Caco-2 (cell line): ENCODE data around the gene ZBTB44. TPM values are rescaled to one million over a fixed set of nuclear protein-coding genes. Genes with fewer than 3 reads are reported as not detected.

ENCODE experiments used
- BruUV-seq: library from RNA; stranded (reverse); fragments of 400-500 nt; replicated peaks from 2 replicates; lab custom pipeline; 2021; lab: Mats Ljungman, UMichigan
- CTCF ChIA-PET: fragments of 300-600 bp; sonication (Branson Sonifier 250); formaldehyde crosslinking; loops from one replicate; lab custom pipeline; 2022; ENCODE audit warnings: antibody characterized with exemption; lab: Charles Lee
- POLR2A ChIA-PET: fragments of 300-600 bp; sonication (Branson Sonifier 250); formaldehyde crosslinking; loops from one replicate; lab custom pipeline; 2022; ENCODE audit warnings: antibody characterized with exemption; lab: Charles Lee
- DNase-seq, 2 experiments: peaks; one replicate each; pipeline versions ENCODE4 v3.0.0 to v3.0.0-alpha.2; 2020 to 2022
- H3K27me3 ChIP-seq: replicated peaks from 2 replicates; pipeline ENCODE4 v1.6.0; 2011; ENCODE audit warnings: low read length; ENCODE audit not compliant: control insufficient read depth, insufficient read depth
- H3K36me3 ChIP-seq: 2 replicates; pipeline ENCODE4 v1.5.1; 2011; ENCODE audit warnings: low read length; ENCODE audit not compliant: control insufficient read depth, insufficient read depth
- H3K4me1 ChIP-seq: fragments of 250-450 bp; sonication (Bioruptor Pico); 2 replicates; pipeline ENCODE4 v1.5.1; 2020; ENCODE audit warnings: mild to moderate bottlenecking
- H3K4me3 ChIP-seq: 2 replicates; pipeline ENCODE4 v1.5.1; 2011; ENCODE audit warnings: low read depth, mild to moderate bottlenecking, control low read depth, low read length
- H3K9me3 ChIP-seq: fragments of 250-450 bp; sonication (Bioruptor Pico); 2 replicates; pipeline ENCODE4 v1.5.1; 2020; ENCODE audit warnings: mild to moderate bottlenecking, moderate library complexity
- H3K27ac Mint-ChIP-seq: one replicate; pipeline ENCODE4 v1.8.0; 2022; ENCODE audit warnings: mixed read lengths; ENCODE audit not compliant: unreplicated experiment
- H3K27me3 Mint-ChIP-seq: one replicate; pipeline ENCODE4 v1.8.0; 2022; ENCODE audit warnings: mixed read lengths; ENCODE audit not compliant: insufficient read depth, unreplicated experiment
- H3K36me3 Mint-ChIP-seq: one replicate; pipeline ENCODE4 v1.8.0; 2022; ENCODE audit warnings: mild to moderate bottlenecking, mixed read lengths; ENCODE audit not compliant: insufficient read depth, unreplicated experiment
- H3K4me1 Mint-ChIP-seq: one replicate; pipeline ENCODE4 v1.8.0; 2022; ENCODE audit warnings: low read depth, mixed read lengths; ENCODE audit not compliant: unreplicated experiment
- H3K4me3 Mint-ChIP-seq: one replicate; pipeline ENCODE4 v1.8.0; 2022; ENCODE audit warnings: mild to moderate bottlenecking, moderate library complexity, mixed read lengths; ENCODE audit not compliant: unreplicated experiment
- H3K9me3 Mint-ChIP-seq: one replicate; pipeline ENCODE4 v1.8.0; 2022; ENCODE audit warnings: mixed read lengths; ENCODE audit not compliant: unreplicated experiment
- CTCF ChIP-seq, 2 experiments: fragments of 200-600 bp in 1 of 2; IDR thresholded peaks; 1 replicate in 1 of 2; 2 replicates in 1 of 2; pipeline versions ENCODE4 v1.5.1 to v1.8.0; 2011 to 2022; ENCODE audit warnings: antibody characterized with exemption in 1 of 2, control low read depth in 1 of 2, inconsistent platforms in 1 of 2, low read depth in 1 of 2, low read length in 1 of 2, mild to moderate bottlenecking in 1 of 2, moderate library complexity in 1 of 2; ENCODE audit not compliant: insufficient read depth in 1 of 2, severe bottlenecking in 1 of 2, unreplicated experiment in 1 of 2
- intact Hi-C: fragments of 100-400 bp; cut with micrococcal nuclease; formaldehyde crosslinking; loops from one replicate; pipeline ENCODE4 v1.10.0; 2022; ENCODE audit not compliant: unreplicated experiment
- total RNA-seq: library from RNA; stranded (reverse); gene quantifications from 2 replicates; pipeline ENCODE4 v1.2.3, GENCODE V29; 2022

Gene ZBTB44
- total RNA-seq, 1 experiment from 2014 or later = 53.6 TPM

DNA sequence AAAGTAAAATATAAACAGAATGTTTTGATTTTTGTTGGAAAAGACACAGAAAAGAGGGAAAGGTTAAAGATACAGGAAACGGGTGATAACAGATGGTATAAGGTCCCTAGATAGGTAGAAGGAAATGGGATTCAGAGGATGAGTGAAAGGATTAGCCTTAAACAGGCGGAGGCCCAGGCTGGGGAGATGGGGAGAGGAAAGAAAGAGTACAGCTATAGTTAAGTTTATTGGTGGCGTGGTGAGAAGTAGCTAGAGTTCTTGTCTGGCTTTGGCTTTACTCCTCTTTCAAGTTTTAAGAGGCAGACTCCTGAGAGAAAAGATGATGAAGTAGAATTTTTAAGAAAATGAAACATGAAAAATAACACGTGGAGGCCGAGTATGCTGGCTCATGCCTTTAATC is 13.7 kb downstream of the ZBTB44 start:
- Histone ChIP-seq H3K4me3 (no peak overlapping the region), H3K9me3 (peaks cover 8% of the 10 kb centered on the region), H3K27me3 (no peaks in the 10 kb centered on the region), H3K4me1 (peaks cover 12% of the 10 kb centered on the region; the same call in 1 of the 2 replicates), H3K36me3 (no peaks in the 10 kb centered on the region)
- DNase-seq = no peak
- intact Hi-C loops = no loop called here
- CTCF ChIA-PET = no interaction called here
- Mint-ChIP-seq H3K4me1 (peaks cover 23% of the 10 kb centered on the region), H3K27ac (no peak overlapping the region), H3K9me3 (peaks cover 14% of the 10 kb centered on the region), H3K36me3 (no peaks in the 10 kb centered on the region), H3K4me3 (no peak overlapping the region), H3K27me3 (no peaks in the 10 kb centered on the region)
- POLR2A ChIA-PET = no interaction called here
- BruUV-seq = no TSS peak
- no peak for TF ChIP-seq CTCF (IDR thresholded peaks at IDR 0.05; ENCODE audit: insufficient read depth in 1 of 2, low read depth in 1 of 2, low read length in 1 of 2, severe bottlenecking in 1 of 2, unreplicated experiment in 1 of 2)

- intact Hi-C loops = no loop called here
- Mint-ChIP-seq H3K27me3 (no peaks in the 10 kb centered on the region), H3K4me3 (no peak overlapping the region), H3K36me3 (no peaks in the 10 kb centered on the region), H3K4me1 (peaks cover 22% of the 10 kb centered on the region), H3K27ac (no peak overlapping the region), H3K9me3 (peaks cover 13% of the 10 kb centered on the region)
- Histone ChIP-seq H3K4me1 (peaks cover 8% of the 10 kb centered on the region; the same call in 1 of the 2 replicates), H3K4me3 (no peak overlapping the region), H3K9me3 (peaks cover 4% of the 10 kb centered on the region), H3K27me3 (no peaks in the 10 kb centered on the region), H3K36me3 (no peaks in the 10 kb centered on the region)
- ChIA-PET POLR2A (no interaction called here), CTCF (no interaction called here)
- BruUV-seq = no TSS peak
- no peak for TF ChIP-seq CTCF (IDR thresholded peaks at IDR 0.05; ENCODE audit: insufficient read depth in 1 of 2, low read depth in 1 of 2, low read length in 1 of 2, severe bottlenecking in 1 of 2, unreplicated experiment in 1 of 2)
- DNase-seq = no peak
Measured at GRCh38 chr11:130300567-130300966, 14.2 kb downstream of the ZBTB44 start.

DNA sequence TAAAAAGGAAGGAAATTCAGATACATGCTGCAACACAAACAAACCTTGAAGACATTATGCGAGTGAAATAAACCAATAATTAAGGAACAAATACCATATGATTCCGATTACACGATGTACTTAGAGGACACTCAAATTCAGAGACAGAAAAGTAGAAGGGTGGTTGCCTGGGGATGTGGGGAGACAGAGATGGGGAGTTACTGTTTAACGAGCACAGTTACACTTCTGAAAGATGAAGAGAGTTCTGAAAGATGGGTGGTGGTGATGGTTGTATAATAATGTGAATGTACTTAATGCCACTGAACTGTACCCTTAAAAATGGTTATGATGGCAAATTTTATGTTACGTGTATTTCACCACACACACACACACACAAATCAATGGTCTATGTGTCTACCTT is 14.7 kb downstream of the ZBTB44 start:
- Histone ChIP-seq H3K4me3 (no peak overlapping the region), H3K9me3 (no peaks in the 10 kb centered on the region; the same call in 1 of the 2 replicates), H3K27me3 (no peaks in the 10 kb centered on the region), H3K36me3 (no peaks in the 10 kb centered on the region), H3K4me1 (peaks cover 4% of the 10 kb centered on the region; the same call in 1 of the 2 replicates)
- BruUV-seq = no TSS peak
- Mint-ChIP-seq H3K27ac (no peak overlapping the region), H3K4me3 (no peak overlapping the region), H3K27me3 (no peaks in the 10 kb centered on the region), H3K36me3 (peaks cover under 1% of the 10 kb centered on the region), H3K9me3 (peaks cover 7% of the 10 kb centered on the region), H3K4me1 (peaks cover 20% of the 10 kb centered on the region)
- ChIA-PET POLR2A (no interaction called here), CTCF (no interaction called here)
- TF ChIP-seq CTCF (IDR thresholded peaks at IDR 0.05; ENCODE audit: insufficient read depth in 1 of 2, low read depth in 1 of 2, low read length in 1 of 2, severe bottlenecking in 1 of 2, unreplicated experiment in 1 of 2) = no peak
- DNase-seq = no peak
- intact Hi-C loops = no loop called here
